ENCODE measurements around the gene WRNIP1.

WRNIP1 gene

GRCh38 chr6:2753743-2754142 lies 11.4 kb upstream of the WRNIP1 start:
- Histone ChIP-seq H4K91ac (ENCODE audit: low read length) (no peak overlapping the region), H2AK5ac (ENCODE audit: low read length, severe bottlenecking) (no peak overlapping the region), H4K8ac (ENCODE audit: low read length) (no peak overlapping the region), H3K18ac (ENCODE audit: low read depth in 1 of 2, low read length in 2 of 2) (no peak overlapping the region), H2AFZ (ENCODE audit: low read depth, low read length) (no peak overlapping the region), H3K27ac (ENCODE audit: low read length, poor library complexity, severe bottlenecking) (no peak overlapping the region), H2BK5ac (ENCODE audit: low read depth, low read length, poor library complexity, severe bottlenecking) (no peak overlapping the region), H3K9me3 (ENCODE audit: control insufficient read depth, low read length) (no peaks in the 10 kb centered on the region), H3K4me2 (ENCODE audit: low read length, poor library complexity, severe bottlenecking) (no peak overlapping the region), H2BK15ac (ENCODE audit: low read depth, poor library complexity, severe bottlenecking) (no peak overlapping the region), H2BK120ac (ENCODE audit: low read depth, low read length) (no peak overlapping the region), H3K4me1 (ENCODE audit: control insufficient read depth, insufficient read depth, low read depth, low read length) (no peaks in the 10 kb centered on the region), H3K14ac (ENCODE audit: low read length in 2 of 2) (no peak overlapping the region), H3K23ac (ENCODE audit: low read length in 2 of 2) (no peak overlapping the region), H3K4ac (ENCODE audit: low read depth in 1 of 2, low read length in 2 of 2) (no peak overlapping the region), H3K4me3 (ENCODE audit: insufficient read depth in 1 of 2, low read depth in 1 of 2, low read length in 2 of 2) (no peak overlapping the region), H3K9ac (ENCODE audit: low read length) (no peak overlapping the region), H3K79me1 (replicated peaks; ENCODE audit: low read length, poor library complexity, severe bottlenecking) (no peaks in the 10 kb centered on the region), H3K27me3 (ENCODE audit: control insufficient read depth in 1 of 2, insufficient read depth in 1 of 2, low read length in 2 of 2) (no peaks in the 10 kb centered on the region), H3K36me3 (ENCODE audit: control insufficient read depth in 1 of 2, insufficient read depth in 2 of 2, low read depth in 1 of 2, low read length in 2 of 2) (no peaks in the 10 kb centered on the region), H2BK12ac (ENCODE audit: low read length in 2 of 2) (no peak overlapping the region)
- DNase-seq = no peak

GRCh38 chr6:2754393-2754792 lies 10.8 kb upstream of the WRNIP1 start:
- Histone ChIP-seq H3K4me3 (ENCODE audit: insufficient read depth in 1 of 2, low read depth in 1 of 2, low read length in 2 of 2) (no peak overlapping the region), H3K79me1 (replicated peaks; ENCODE audit: low read length, poor library complexity, severe bottlenecking) (no peaks in the 10 kb centered on the region), H3K18ac (ENCODE audit: low read depth in 1 of 2, low read length in 2 of 2) (no peak overlapping the region), H3K36me3 (ENCODE audit: control insufficient read depth in 1 of 2, insufficient read depth in 2 of 2, low read depth in 1 of 2, low read length in 2 of 2) (no peaks in the 10 kb centered on the region), H4K8ac (ENCODE audit: low read length) (no peak overlapping the region), H2BK120ac (ENCODE audit: low read depth, low read length) (no peak overlapping the region), H3K4me1 (ENCODE audit: control insufficient read depth, insufficient read depth, low read depth, low read length) (no peaks in the 10 kb centered on the region), H2AFZ (ENCODE audit: low read depth, low read length) (no peak overlapping the region), H3K4ac (ENCODE audit: low read depth in 1 of 2, low read length in 2 of 2) (no peak overlapping the region), H3K23ac (ENCODE audit: low read length in 2 of 2) (no peak overlapping the region), H3K4me2 (ENCODE audit: low read length, poor library complexity, severe bottlenecking) (no peak overlapping the region), H4K91ac (ENCODE audit: low read length) (no peak overlapping the region), H2BK5ac (ENCODE audit: low read depth, low read length, poor library complexity, severe bottlenecking) (no peak overlapping the region), H3K9me3 (ENCODE audit: control insufficient read depth, low read length) (no peaks in the 10 kb centered on the region), H2AK5ac (ENCODE audit: low read length, severe bottlenecking) (no peak overlapping the region), H3K27me3 (ENCODE audit: control insufficient read depth in 1 of 2, insufficient read depth in 1 of 2, low read length in 2 of 2) (no peaks in the 10 kb centered on the region), H2BK12ac (ENCODE audit: low read length in 2 of 2) (no peak overlapping the region), H3K9ac (ENCODE audit: low read length) (no peak overlapping the region), H2BK15ac (ENCODE audit: low read depth, poor library complexity, severe bottlenecking) (no peak overlapping the region), H3K27ac (ENCODE audit: low read length, poor library complexity, severe bottlenecking) (no peak overlapping the region), H3K14ac (ENCODE audit: low read length in 2 of 2) (no peak overlapping the region)
- DNase-seq = no peak
- 54% methylated on average over 2 of the region's 3 CpGs for WGBS

- Histone ChIP-seq H3K4me3 (ENCODE audit: insufficient read depth in 1 of 2, low read depth in 1 of 2, low read length in 2 of 2) (no peak overlapping the region), H3K27me3 (ENCODE audit: control insufficient read depth in 1 of 2, insufficient read depth in 1 of 2, low read length in 2 of 2) (no peaks in the 10 kb centered on the region), H3K9ac (ENCODE audit: low read length) (no peak overlapping the region), H4K8ac (ENCODE audit: low read length) (no peak overlapping the region), H3K4me2 (ENCODE audit: low read length, poor library complexity, severe bottlenecking) (no peak overlapping the region), H4K91ac (ENCODE audit: low read length) (no peak overlapping the region), H3K14ac (ENCODE audit: low read length in 2 of 2) (no peak overlapping the region), H3K4me1 (ENCODE audit: control insufficient read depth, insufficient read depth, low read depth, low read length) (no peaks in the 10 kb centered on the region), H2AFZ (ENCODE audit: low read depth, low read length) (no peak overlapping the region), H3K23ac (ENCODE audit: low read length in 2 of 2) (no peak overlapping the region), H3K4ac (ENCODE audit: low read depth in 1 of 2, low read length in 2 of 2) (no peak overlapping the region), H3K18ac (ENCODE audit: low read depth in 1 of 2, low read length in 2 of 2) (no peak overlapping the region), H2BK15ac (ENCODE audit: low read depth, poor library complexity, severe bottlenecking) (no peak overlapping the region), H2BK120ac (ENCODE audit: low read depth, low read length) (no peak overlapping the region), H2BK12ac (ENCODE audit: low read length in 2 of 2) (no peak overlapping the region), H2BK5ac (ENCODE audit: low read depth, low read length, poor library complexity, severe bottlenecking) (no peak overlapping the region), H3K79me1 (replicated peaks; ENCODE audit: low read length, poor library complexity, severe bottlenecking) (no peaks in the 10 kb centered on the region), H3K9me3 (ENCODE audit: control insufficient read depth, low read length) (no peaks in the 10 kb centered on the region), H2AK5ac (ENCODE audit: low read length, severe bottlenecking) (no peak overlapping the region), H3K36me3 (ENCODE audit: control insufficient read depth in 1 of 2, insufficient read depth in 2 of 2, low read depth in 1 of 2, low read length in 2 of 2) (no peaks in the 10 kb centered on the region), H3K27ac (ENCODE audit: low read length, poor library complexity, severe bottlenecking) (no peak overlapping the region)
- WGBS = no CpG with 5 or more reads among the region's 1 CpG
- DNase-seq = no peak
Measured at GRCh38 chr6:2754911-2755310, 10.3 kb upstream of the WRNIP1 start.

- Histone ChIP-seq H3K79me1 (replicated peaks; ENCODE audit: low read length, poor library complexity, severe bottlenecking) (no peaks in the 10 kb centered on the region), H2BK5ac (ENCODE audit: low read depth, low read length, poor library complexity, severe bottlenecking) (no peak overlapping the region), H3K9ac (ENCODE audit: low read length) (no peak overlapping the region), H4K8ac (ENCODE audit: low read length) (no peak overlapping the region), H3K4ac (ENCODE audit: low read depth in 1 of 2, low read length in 2 of 2) (no peak overlapping the region), H2BK15ac (ENCODE audit: low read depth, poor library complexity, severe bottlenecking) (no peak overlapping the region), H4K91ac (ENCODE audit: low read length) (no peak overlapping the region), H3K27ac (ENCODE audit: low read length, poor library complexity, severe bottlenecking) (no peak overlapping the region), H3K14ac (ENCODE audit: low read length in 2 of 2) (no peak overlapping the region), H3K4me2 (ENCODE audit: low read length, poor library complexity, severe bottlenecking) (no peak overlapping the region), H2BK12ac (ENCODE audit: low read length in 2 of 2) (no peak overlapping the region), H2AK5ac (ENCODE audit: low read length, severe bottlenecking) (no peak overlapping the region), H3K23ac (ENCODE audit: low read length in 2 of 2) (no peak overlapping the region), H3K4me3 (ENCODE audit: insufficient read depth in 1 of 2, low read depth in 1 of 2, low read length in 2 of 2) (no peak overlapping the region), H3K18ac (ENCODE audit: low read depth in 1 of 2, low read length in 2 of 2) (no peak overlapping the region), H2BK120ac (ENCODE audit: low read depth, low read length) (no peak overlapping the region), H3K36me3 (ENCODE audit: control insufficient read depth in 1 of 2, insufficient read depth in 2 of 2, low read depth in 1 of 2, low read length in 2 of 2) (no peaks in the 10 kb centered on the region), H3K9me3 (ENCODE audit: control insufficient read depth, low read length) (no peaks in the 10 kb centered on the region), H3K4me1 (ENCODE audit: control insufficient read depth, insufficient read depth, low read depth, low read length) (no peaks in the 10 kb centered on the region), H3K27me3 (ENCODE audit: control insufficient read depth in 1 of 2, insufficient read depth in 1 of 2, low read length in 2 of 2) (no peaks in the 10 kb centered on the region), H2AFZ (ENCODE audit: low read depth, low read length) (no peak overlapping the region)
- 100% methylated on average over 1 of the region's 3 CpGs for WGBS
- DNase-seq = no peak
Measured at GRCh38 chr6:2755456-2755855, 9.7 kb upstream of the WRNIP1 start.
